Immature natural killer cell (primary cell): Measurements from ENCODE around the gene CELF1. TPM values are rescaled to one million over a fixed set of nuclear protein-coding genes. Genes with fewer than 3 reads are reported as not detected.

Experiments
- DNase-seq, 3 donors: peaks; one replicate each; pipeline ENCODE4 v3.0.0; 2022; ENCODE audit warnings: mixed read lengths in 1 of 3
- H3K27ac Mint-ChIP-seq, 6 donors: one replicate each; pipeline ENCODE4 v1.8.0; 2020; ENCODE audit warnings: mixed read lengths in 6 of 6, mild to moderate bottlenecking in 5 of 6, inconsistent platforms in 4 of 6, moderate library complexity in 3 of 6
- H3K27me3 Mint-ChIP-seq, 3 donors: one replicate each; pipeline ENCODE4 v1.8.0; 2020 to 2021; ENCODE audit warnings: low read depth in 3 of 3, mild to moderate bottlenecking in 3 of 3, mixed read lengths in 3 of 3, moderate library complexity in 3 of 3, inconsistent platforms in 1 of 3
- H3K36me3 Mint-ChIP-seq, 3 donors: one replicate each; pipeline ENCODE4 v1.8.0; 2020; ENCODE audit warnings: mixed read lengths in 3 of 3, inconsistent platforms in 2 of 3, mild to moderate bottlenecking in 2 of 3
- H3K4me1 Mint-ChIP-seq, 2 donors: one replicate each; pipeline ENCODE4 v1.8.0; 2020; ENCODE audit warnings: inconsistent platforms in 2 of 2, mild to moderate bottlenecking in 2 of 2, mixed read lengths in 2 of 2, moderate library complexity in 1 of 2
- H3K4me3 Mint-ChIP-seq, 5 donors: one replicate each; pipeline ENCODE4 v1.8.0; 2020; ENCODE audit warnings: mild to moderate bottlenecking in 5 of 5, mixed read lengths in 5 of 5, inconsistent platforms in 3 of 5, moderate library complexity in 3 of 5
- H3K9me3 Mint-ChIP-seq, 6 donors: one replicate each; pipeline ENCODE4 v1.8.0; 2020; ENCODE audit warnings: mild to moderate bottlenecking in 6 of 6, mixed read lengths in 6 of 6, inconsistent platforms in 4 of 6, moderate library complexity in 3 of 6
- polyA plus RNA-seq, 3 donors: library from polyadenylated mRNA; unstranded; fragments of 300-500 nt; fragmentation: Illumina TruSeq; gene quantifications; one replicate each; pipeline ENCODE4 v1.2.3, GENCODE V29; 2021

The CELF1 gene
- polyA plus RNA-seq, 3 donors from 2014 or later = 21.0 to 58.1 (median 35.5) TPM

GRCh38 chr11:47524291-47524874 is 28.5 kb downstream of the CELF1 start:
- H3K4me3 Mint-ChIP-seq = peak overlapping the region; percentile 29 to 64 (median 48)
- no peaks in the 10 kb centered on the region for H3K36me3 Mint-ChIP-seq
- no peaks in the 10 kb centered on the region for H3K9me3 Mint-ChIP-seq
- DNase-seq = no peak
- H3K4me1 Mint-ChIP-seq = peaks cover 66 to 80% of the 10 kb centered on the region in 2 donors
- H3K27ac Mint-ChIP-seq = peak overlapping the region; percentile 78 to 88 (median 83)
- peaks cover 0 to 3% (median 1%) of the 10 kb centered on the region in 3 donors for H3K27me3 Mint-ChIP-seq

- peak in 1 of 3 donors; percentile 14 for DNase-seq
Measured at GRCh38 chr11:47523490-47524225, 29.3 kb downstream of the CELF1 start.

GRCh38 chr11:47518212-47518964 is 34.5 kb downstream of the CELF1 start:
- DNase-seq = no peak
- H3K36me3 Mint-ChIP-seq = no peaks in the 10 kb centered on the region
- peaks cover 78 to 87% of the 10 kb centered on the region in 2 donors for H3K4me1 Mint-ChIP-seq
- H3K27me3 Mint-ChIP-seq = peaks cover 0 to 4% (median 0%) of the 10 kb centered on the region in 3 donors
- H3K9me3 Mint-ChIP-seq = no peaks in the 10 kb centered on the region
- peak overlapping the region; percentile 10 to 39 (median 18) for H3K4me3 Mint-ChIP-seq
- peak overlapping the region; percentile 10 to 86 (median 70) for H3K27ac Mint-ChIP-seq

More at GRCh38 chr11:47523490-47524225, 29.3 kb downstream of the CELF1 start:
- peak overlapping the region; percentile 78 to 88 (median 83) for H3K27ac Mint-ChIP-seq
- peaks cover 0 to 3% (median 1%) of the 10 kb centered on the region in 3 donors for H3K27me3 Mint-ChIP-seq
- peak overlapping the region; percentile 30 to 58 (median 44) for H3K4me3 Mint-ChIP-seq
- peaks cover 72 to 85% of the 10 kb centered on the region in 2 donors for H3K4me1 Mint-ChIP-seq
- H3K36me3 Mint-ChIP-seq = no peaks in the 10 kb centered on the region
- no peaks in the 10 kb centered on the region for H3K9me3 Mint-ChIP-seq

- DNase-seq = no peak
- Mint-ChIP-seq H3K36me3 (no peaks in the 10 kb centered on the region), H3K27me3 (peaks cover 0 to 4% (median 0%) of the 10 kb centered on the region in 3 donors), H3K27ac (peak overlapping the region in 3 of 6 donors; percentile 51 to 63 (median 55)), H3K4me1 (peaks cover 78 to 89% of the 10 kb centered on the region in 2 donors), H3K4me3 (peak overlapping the region in 2 of 5 donors; percentile 28 to 32), H3K9me3 (no peaks in the 10 kb centered on the region)
Measured at GRCh38 chr11:47516984-47517853, 35.7 kb downstream of the CELF1 start.

GRCh38 chr11:47516155-47516554 is 36.8 kb downstream of the CELF1 start:
- peak overlapping the region in 1 of 6 donors; percentile 13 for H3K27ac Mint-ChIP-seq
- no peak for DNase-seq
- H3K4me3 Mint-ChIP-seq = peak overlapping the region in 1 of 5 donors; percentile 41
- H3K36me3 Mint-ChIP-seq = no peaks in the 10 kb centered on the region
- no peaks in the 10 kb centered on the region for H3K9me3 Mint-ChIP-seq
- peaks cover 78 to 88% of the 10 kb centered on the region in 2 donors for H3K4me1 Mint-ChIP-seq
- H3K27me3 Mint-ChIP-seq = peaks cover 0 to 4% (median 0%) of the 10 kb centered on the region in 3 donors

GRCh38 chr11:47514825-47515647 is 37.9 kb downstream of the CELF1 start:
- peak overlapping the region; percentile 28 to 82 (median 54) for H3K27ac Mint-ChIP-seq
- no peak for DNase-seq
- peaks cover 80 to 90% of the 10 kb centered on the region in 2 donors for H3K4me1 Mint-ChIP-seq
- no peaks in the 10 kb centered on the region for H3K9me3 Mint-ChIP-seq
- H3K4me3 Mint-ChIP-seq = peak overlapping the region; percentile 34 to 68 (median 61)
- H3K36me3 Mint-ChIP-seq = no peaks in the 10 kb centered on the region
- H3K27me3 Mint-ChIP-seq = peaks cover 0 to 2% (median 0%) of the 10 kb centered on the region in 3 donors

- Mint-ChIP-seq H3K27ac (peak overlapping the region in 2 of 6 donors; percentile 40 to 59), H3K4me3 (no peak overlapping the region), H3K4me1 (peaks cover 83 to 93% of the 10 kb centered on the region in 2 donors), H3K36me3 (no peaks in the 10 kb centered on the region), H3K27me3 (peaks cover 0 to 2% (median 0%) of the 10 kb centered on the region in 3 donors), H3K9me3 (no peaks in the 10 kb centered on the region)
- no peak for DNase-seq
Measured at GRCh38 chr11:47512701-47513100, 40.2 kb downstream of the CELF1 start.

- no peaks in the 10 kb centered on the region for H3K9me3 Mint-ChIP-seq
- no peak overlapping the region for H3K4me3 Mint-ChIP-seq
- DNase-seq = no peak
- no peaks in the 10 kb centered on the region for H3K36me3 Mint-ChIP-seq
- peaks cover 82 to 93% of the 10 kb centered on the region in 2 donors for H3K4me1 Mint-ChIP-seq
- peaks cover 0 to 2% (median 0%) of the 10 kb centered on the region in 3 donors for H3K27me3 Mint-ChIP-seq
- H3K27ac Mint-ChIP-seq = peak overlapping the region in 4 of 6 donors; percentile 11 to 66 (median 30)
Measured at GRCh38 chr11:47511917-47512316, 41.0 kb downstream of the CELF1 start.

- Mint-ChIP-seq H3K4me3 (no peak overlapping the region), H3K27me3 (peaks cover 0 to 2% (median 0%) of the 10 kb centered on the region in 3 donors), H3K36me3 (no peaks in the 10 kb centered on the region), H3K27ac (peak overlapping the region in 2 of 6 donors; percentile 44 to 55), H3K4me1 (peaks cover 84 to 86% of the 10 kb centered on the region in 2 donors), H3K9me3 (no peaks in the 10 kb centered on the region)
- DNase-seq = no peak
Measured at GRCh38 chr11:47510209-47510608, 42.7 kb downstream of the CELF1 start.

- H3K4me1 Mint-ChIP-seq = peaks cover 77 to 82% of the 10 kb centered on the region in 2 donors
- peak overlapping the region; percentile 15 to 69 (median 48) for H3K27ac Mint-ChIP-seq
- no peaks in the 10 kb centered on the region for H3K9me3 Mint-ChIP-seq
- no peaks in the 10 kb centered on the region for H3K27me3 Mint-ChIP-seq
- no peak for DNase-seq
- H3K4me3 Mint-ChIP-seq = no peak overlapping the region
- no peaks in the 10 kb centered on the region for H3K36me3 Mint-ChIP-seq
Measured at GRCh38 chr11:47509077-47509536, 43.8 kb downstream of the CELF1 start.

GRCh38 chr11:47508240-47508957 is 44.5 kb downstream of the CELF1 start:
- no peaks in the 10 kb centered on the region for H3K27me3 Mint-ChIP-seq
- no peaks in the 10 kb centered on the region for H3K36me3 Mint-ChIP-seq
- H3K4me3 Mint-ChIP-seq = peak overlapping the region in 1 of 5 donors; percentile 38
- peak overlapping the region in 5 of 6 donors; percentile 15 to 79 (median 63) for H3K27ac Mint-ChIP-seq
- peaks cover 77 to 82% of the 10 kb centered on the region in 2 donors for H3K4me1 Mint-ChIP-seq
- H3K9me3 Mint-ChIP-seq = no peaks in the 10 kb centered on the region
- no peak for DNase-seq
